ENCODE results near the gene MZB1.
"Not testable (repeated sequence)": the region's sequence is repeated elsewhere in the genome, so short reads cannot be mapped to it uniquely, and the experiment has no call there.

MZB1 gene

DNA sequence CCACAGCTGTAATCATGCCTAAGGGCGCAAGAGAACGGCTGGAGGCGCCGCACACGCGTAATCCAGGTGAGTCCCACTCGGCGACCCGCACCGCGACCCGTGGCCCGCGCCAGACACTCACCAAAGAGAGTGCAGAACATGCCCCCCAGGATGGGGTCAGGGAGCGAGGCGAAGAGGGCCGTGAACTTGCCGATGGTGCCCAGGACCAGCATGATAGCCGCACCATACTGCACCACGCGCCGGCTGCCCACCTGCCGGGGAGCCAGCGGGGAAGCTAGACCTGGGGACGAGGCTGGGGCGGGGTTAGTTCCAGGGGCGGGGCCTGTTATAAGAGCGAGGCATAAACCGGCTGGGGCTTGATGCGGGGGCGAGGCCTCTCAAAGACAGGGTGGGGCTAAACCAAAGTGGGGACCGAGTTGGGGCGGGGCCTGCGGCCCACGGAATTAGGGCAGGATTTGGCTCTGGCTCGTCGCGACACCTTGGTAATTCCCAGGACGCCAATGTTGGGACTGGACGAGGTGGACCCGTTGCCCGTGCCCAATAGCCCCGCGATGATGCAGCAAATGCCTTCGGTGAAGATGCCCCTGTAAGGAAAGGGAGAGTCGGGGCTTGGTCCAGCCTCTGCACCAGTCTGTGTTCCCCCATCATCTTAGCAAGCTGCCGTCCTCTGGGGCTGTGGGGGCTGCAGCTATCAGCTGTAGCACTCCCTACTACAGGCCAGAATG, 11.4 kb downstream of the MZB1 start:
- DNase-seq (ENCODE audit: low read depth, low spot score): no peak

DNA sequence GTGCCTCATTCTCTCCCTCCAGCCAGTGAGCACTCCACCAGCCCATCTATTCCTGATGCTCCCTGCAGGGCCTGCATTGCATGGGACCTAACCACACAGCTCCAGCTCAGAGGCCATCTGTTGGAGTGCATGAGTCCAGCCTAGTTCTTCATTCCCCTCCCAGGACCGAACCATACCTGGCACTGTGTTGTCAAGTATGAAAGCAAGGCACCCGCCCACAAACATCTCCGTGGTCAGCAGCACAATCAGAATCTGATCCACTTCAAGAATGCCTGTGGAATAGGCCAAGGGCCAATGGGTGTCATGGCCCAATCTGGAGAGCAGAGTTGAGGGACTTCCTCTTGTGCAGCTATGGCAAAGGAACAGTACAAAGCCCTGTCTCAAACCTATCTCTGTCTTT, 12.5 kb downstream of the MZB1 start:
- no peak for DNase-seq (ENCODE audit: low read depth, low spot score)

DNA sequence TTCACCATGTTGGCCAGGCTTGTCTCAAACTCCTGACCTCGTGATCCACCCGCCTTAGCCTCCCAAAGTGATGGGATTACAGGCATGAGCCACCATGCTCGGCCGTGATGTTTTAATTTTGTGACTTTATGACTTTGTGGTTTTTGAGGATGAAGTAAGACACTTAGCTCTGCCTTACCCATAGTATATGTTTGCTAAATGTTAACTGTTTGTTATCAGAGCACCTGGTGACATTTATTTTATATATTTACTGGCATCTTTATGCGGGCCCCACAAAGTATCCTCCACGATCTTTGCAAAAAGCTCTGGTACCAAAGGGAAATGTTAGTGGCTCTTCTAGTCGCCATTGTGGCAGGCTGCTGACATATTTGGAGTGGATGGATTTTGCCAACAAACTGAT, 13.3 kb downstream of the MZB1 start:
- DNase-seq (ENCODE audit: low read depth, low spot score): no peak

DNA sequence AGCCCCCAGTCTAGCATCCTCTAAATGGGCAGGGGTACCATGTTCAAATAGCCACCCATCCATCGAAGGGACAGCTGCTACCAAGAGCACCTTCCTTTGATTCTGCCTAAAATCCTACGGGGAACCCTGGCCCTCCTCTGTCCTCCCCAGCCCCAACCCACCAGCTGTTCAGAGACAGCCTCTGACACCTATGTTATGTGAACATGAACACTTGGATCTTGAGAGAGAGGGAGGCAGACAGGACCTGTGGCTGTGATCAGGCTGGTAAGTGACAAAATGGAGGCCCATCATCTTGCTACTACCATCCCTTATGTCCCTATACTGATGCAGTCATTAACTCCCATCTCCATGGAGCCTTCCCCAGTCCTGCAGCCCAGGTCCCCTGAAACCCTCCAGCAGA, 14.8 kb downstream of the MZB1 start:
- no peak for DNase-seq (ENCODE audit: low read depth, low spot score)

DNA sequence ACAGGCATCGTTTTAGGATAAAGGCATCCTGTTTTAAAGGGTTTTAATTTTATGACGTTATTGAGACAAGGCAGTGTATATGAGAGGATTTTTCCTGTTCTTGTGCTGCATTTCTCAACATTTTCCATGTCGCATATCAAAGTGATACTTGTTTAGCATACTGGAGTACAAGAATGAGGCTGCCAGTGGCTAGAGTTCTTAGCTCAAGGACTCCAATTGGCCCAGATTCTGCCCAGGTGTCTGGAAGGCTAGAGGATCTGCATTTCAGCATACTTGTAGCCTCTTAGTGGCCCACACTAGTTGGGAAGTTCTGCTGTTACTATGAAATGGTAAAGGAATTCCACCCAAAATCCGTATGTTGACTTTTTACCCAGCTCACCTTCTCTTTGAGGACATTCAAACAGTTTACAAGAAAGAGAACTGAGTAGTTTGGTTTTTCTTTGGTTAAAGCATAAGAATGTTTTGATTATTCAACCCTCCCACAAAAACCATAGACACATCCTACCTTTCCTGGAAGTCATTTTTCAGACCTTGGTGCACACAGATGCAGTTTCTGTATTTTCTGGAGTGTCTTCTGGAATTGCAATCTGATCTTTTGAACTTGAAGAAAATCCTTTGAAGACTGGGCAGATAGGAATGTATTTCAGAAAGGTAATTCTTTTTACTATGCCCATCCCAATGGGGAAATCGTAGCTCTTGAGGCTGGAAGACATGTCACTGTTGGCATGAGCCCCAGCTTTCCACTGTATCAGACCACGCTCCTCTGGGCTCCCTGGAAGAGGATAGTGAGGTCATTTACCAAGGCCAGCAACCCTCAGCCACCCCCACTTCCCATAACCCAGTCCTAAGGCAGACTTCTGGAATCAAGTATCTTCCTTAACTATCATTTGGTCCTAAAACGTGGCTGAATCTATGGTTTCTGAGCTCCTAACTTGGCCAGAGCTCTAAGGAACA, 18.0 kb downstream of the MZB1 start:
- DNase-seq (ENCODE audit: low read depth, low spot score): no peak

DNA sequence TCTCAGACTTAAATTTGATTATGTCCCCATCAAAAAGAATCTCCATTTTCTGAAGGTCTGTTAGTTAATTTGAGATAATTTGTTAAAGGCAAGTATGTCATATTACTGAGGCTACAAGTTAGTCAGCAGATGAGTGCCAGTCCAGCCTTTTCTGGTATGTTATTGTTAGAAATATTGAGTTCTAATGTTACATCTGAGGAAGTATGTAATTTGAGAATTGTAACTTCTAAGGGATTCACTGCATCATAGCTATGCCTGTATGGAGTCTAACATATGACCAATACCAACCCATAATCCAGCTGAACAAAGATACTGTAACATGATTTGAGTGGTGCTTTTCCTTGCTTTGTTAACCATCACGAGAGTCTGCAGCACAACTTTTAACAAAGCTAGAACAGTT, 20.5 kb downstream of the MZB1 start:
- no peak for DNase-seq (ENCODE audit: low read depth, low spot score)

DNA sequence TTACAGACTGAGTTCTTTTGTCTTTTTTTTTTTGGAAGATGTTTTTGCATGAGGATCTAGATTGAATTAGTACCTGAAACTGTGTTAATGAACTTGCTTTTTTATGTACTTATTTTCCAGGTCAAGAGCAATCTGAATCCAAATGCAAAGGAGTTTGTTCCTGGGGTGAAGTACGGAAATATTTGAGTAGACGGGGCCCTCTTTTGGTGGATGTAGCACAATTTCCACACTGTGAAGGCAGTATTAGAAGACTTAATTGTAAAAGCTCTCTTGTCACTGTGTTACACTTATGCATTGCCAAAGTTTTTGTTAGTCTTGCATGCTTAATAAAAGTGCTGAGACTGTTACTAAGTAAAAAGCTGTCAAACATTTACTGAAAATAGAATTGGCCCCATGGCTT, 21.1 kb downstream of the MZB1 start:
- DNase-seq (ENCODE audit: low read depth, low spot score): no peak

DNA sequence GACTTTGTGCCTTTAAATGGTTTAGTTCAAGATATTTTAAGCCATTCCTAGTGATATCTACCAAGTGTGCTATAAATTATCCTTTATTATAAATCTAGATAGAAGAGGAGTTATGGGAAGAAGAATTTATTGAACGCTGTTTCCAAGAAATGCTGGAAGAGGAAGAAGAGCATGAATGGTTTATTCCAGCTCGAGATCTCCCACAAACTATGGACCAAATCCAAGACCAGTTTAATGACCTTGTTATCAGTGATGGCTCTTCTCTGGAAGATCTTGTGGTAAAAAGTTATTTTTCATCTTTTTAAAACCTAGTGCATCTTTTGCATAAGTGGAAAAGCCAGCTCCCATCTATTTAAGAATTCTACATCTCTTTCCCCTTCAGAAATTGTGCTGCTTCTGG, 25.2 kb downstream of the MZB1 start:
- DNase-seq (ENCODE audit: low read depth, low spot score): no peak

DNA sequence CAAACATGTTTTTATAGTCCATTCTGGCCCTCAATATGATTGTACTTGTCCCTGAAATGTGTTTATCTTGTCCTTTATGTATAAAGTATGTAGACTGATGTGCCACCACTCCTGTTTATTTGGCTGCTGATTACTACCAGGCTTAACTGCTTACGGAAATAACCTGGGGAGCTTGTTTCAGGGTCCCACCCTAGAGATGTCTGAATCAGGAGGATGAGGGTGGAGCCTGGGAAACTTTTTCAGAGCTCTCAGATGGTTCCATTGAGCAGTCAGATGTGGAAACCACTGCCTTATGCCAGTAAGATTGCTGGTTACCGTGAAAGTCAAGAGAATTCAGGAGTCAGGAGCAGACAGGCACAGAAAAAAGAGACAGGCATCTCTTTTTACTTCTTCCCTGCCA, 25.8 kb downstream of the MZB1 start:
- no peak for DNase-seq (ENCODE audit: low read depth, low spot score)

DNA sequence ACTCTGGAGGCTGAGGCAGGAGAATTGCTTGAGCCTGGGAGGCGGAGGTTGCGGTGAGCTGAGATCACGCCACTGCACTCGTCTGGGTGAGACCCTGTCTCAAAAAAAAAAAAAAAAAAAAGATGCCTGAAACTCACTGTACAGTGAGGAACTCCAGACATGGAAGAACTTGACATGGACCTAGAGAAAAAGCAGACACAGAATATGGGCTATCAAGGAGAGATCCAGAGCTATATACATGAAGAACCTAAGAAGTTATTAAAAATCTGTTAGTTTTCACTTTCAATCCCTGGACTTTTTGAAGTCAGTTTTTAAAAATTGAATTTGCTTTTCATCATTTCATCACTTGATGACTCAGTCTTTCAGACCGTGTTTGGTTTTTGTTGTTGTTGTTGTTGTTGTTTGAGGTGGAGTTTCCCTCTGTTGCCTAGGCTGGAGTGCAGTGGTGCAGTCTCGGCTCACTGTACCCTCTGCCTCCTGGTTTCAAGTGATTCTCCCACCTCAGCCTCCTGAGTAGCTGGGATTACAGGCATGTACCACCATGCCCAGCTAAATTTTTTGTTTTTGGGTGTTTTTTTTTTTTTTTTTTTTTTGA, 27.8 kb downstream of the MZB1 start:
- no peak for DNase-seq (ENCODE audit: low read depth, low spot score)

DNA sequence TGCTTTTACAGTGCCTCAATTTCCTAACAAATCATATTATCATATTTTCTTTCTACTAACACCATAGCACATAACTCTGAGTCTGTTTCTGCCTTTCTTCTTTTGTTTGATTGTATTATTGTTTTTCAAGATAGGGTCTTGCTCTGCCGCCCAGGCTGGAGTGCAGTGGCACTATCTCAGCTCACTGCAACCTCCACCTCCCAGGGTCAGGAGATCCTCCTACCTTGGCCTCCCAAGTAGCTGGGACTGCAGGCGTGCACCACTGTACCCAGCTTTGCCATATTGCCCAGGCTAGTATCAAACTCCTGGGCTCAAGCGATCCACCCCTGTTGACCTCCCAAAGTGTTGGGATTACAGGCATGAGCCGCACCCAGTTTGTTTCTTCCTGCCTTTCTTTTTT, 29.3 kb downstream of the MZB1 start:
- DNase-seq (ENCODE audit: low read depth, low spot score): no peak

DNA sequence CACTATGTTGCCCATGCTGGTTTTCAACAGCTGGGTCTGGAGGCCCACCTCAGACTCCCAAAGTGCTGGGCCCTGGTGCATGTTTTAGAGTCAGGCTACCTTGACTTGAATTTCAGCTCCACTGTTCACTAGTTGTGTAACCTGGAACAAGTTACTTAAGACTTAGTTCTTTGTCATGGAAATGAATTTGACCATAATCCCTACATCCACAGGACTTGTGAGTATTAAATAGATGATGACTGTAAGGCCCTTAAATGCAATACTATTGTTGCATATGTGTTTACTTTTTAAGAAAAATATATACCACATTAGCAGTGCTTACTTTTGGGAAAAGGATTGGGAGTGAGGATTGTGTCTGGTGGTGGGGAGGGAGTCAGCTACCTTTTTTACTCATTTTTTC, 31.6 kb downstream of the MZB1 start:
- DNase-seq (ENCODE audit: low read depth, low spot score): no peak

DNA sequence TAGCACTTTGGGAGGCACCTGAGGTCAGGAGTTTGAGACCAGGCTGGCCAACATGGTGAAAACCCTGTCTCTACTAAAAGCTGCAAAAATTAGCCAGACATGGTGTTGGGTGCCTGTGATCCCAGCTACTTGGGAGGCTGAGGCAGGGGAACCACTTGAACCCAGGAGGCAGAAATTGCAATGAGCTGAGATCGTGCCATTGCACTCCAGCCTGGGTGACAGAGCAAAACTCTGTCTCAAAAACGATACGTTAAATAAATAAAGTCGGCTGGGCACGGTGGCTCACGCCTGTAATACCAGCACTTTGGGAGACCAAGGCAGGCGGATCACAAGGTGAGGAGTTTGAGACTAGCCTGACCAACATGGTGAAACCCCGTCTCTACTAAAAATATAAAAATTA, 33.8 kb downstream of the MZB1 start:
- DNase-seq (ENCODE audit: low read depth, low spot score): not testable (repeated sequence)

DNA sequence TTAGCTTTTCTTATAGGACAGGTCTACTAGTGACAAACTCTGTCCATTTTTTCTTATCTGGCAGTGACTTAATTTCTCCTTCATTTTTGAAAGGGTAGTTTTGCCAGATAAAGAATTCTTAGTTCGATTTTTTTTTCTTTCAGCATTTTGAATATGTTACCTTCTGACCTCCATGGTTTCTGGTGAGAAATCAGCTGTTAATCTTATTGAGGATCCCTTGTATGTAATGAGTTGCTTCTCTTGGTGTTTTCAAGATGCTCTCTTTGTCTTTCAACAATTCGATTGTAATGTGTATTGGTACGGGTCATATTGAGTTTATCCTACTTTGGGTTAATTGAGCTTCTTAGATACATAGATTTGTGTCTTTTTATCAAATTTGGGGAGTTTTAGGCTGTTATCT, 35.5 kb downstream of the MZB1 start:
- DNase-seq (ENCODE audit: low read depth, low spot score): no peak

DNA sequence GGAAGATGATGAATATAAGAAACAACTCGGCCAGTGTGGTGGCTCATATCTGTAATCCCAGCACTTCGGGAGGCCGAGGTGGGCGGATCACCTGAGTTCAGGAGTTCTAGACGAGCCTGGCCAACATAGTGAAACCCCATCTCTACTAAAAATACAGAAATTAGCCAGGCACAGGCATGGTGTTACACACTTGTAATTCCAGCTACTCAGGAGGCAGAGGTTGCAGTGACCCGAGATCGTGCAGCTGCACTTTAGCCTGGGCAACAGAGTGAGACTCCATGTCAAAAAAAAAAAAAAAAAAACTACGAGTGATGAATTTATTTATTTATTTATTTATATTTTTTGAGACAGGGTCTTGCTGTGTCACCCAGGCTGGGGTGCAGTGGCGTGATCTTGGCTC, 41.9 kb downstream of the MZB1 start:
- DNase-seq (ENCODE audit: low read depth, low spot score): not testable (repeated sequence)

DNA sequence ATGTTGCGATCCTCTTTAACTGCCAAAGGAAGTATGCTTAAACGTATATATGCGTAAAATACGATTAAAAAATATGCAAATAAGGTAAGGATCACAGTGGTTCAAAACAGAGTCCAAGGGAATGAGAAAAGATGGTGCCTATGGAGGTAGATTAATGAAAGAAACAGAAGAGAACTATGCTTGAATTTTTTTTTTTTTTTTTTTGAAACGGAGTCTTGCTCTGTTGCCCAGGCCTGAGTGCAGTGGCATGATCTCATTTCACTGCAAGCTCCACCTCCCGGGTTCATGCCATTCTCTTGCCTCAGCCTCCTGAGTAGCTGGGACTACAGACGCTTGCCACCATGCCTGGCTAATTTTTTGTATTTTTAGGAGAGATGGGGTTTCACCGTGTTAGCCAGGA, 44.3 kb downstream of the MZB1 start:
- DNase-seq (ENCODE audit: low read depth, low spot score): not testable (repeated sequence)

DNA sequence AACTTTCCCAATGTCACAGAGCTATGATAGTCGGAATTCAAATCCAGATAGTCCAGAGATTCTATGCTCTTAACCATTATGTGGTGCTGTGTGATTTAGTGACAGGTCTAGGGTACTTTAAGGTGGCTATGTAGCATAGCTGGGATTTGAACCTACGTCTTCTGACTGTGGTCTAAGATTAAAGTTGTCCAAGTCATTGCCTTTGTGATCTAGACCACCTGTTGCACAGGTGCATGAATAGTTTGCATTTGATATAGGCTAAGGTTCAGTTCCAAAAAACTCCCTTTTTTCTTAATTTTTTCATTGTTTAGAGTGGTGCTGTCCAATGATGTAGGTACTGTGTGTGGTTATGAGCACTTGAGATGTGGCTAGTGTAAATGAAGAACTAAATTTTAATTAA, 45.5 kb downstream of the MZB1 start:
- no peak for DNase-seq (ENCODE audit: low read depth, low spot score)

DNA sequence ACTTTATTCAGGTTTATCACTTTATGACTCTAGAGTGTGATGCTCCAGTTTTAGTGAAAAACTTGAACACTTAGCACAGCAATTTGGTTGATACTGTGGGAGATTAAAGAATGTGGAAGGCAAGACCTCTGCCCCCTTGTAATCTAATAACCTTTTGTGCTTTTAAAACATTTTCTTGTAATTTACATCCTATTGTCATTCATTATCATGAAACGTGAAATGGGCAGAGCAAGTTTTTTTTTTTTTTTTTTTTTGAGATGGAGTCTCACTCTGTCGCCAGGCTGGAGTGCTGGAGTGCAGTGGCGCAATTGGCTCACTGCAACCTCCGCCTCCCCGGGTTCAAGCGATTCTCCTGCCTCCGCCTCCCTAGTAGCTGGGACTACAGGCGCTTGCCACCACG, 46.2 kb downstream of the MZB1 start:
- DNase-seq (ENCODE audit: low read depth, low spot score): no peak

DNA sequence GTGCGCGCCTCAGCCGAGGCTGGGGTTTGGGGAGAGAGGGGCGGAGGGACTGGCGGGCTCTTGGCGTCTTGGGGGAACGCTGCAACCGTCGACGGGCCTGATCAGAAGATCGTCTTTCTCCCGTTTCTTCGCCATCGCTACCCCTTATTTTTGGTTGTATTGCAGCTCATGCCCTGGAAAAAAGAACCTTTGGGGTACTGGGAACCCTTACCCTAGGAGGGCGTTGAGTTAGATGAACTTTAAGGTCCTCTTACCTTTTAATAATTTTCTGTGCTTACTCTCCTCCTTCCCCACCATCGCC, 47.3 kb downstream of the MZB1 start:
- DNase-seq (ENCODE audit: low read depth, low spot score): peak; percentile 63

DNA sequence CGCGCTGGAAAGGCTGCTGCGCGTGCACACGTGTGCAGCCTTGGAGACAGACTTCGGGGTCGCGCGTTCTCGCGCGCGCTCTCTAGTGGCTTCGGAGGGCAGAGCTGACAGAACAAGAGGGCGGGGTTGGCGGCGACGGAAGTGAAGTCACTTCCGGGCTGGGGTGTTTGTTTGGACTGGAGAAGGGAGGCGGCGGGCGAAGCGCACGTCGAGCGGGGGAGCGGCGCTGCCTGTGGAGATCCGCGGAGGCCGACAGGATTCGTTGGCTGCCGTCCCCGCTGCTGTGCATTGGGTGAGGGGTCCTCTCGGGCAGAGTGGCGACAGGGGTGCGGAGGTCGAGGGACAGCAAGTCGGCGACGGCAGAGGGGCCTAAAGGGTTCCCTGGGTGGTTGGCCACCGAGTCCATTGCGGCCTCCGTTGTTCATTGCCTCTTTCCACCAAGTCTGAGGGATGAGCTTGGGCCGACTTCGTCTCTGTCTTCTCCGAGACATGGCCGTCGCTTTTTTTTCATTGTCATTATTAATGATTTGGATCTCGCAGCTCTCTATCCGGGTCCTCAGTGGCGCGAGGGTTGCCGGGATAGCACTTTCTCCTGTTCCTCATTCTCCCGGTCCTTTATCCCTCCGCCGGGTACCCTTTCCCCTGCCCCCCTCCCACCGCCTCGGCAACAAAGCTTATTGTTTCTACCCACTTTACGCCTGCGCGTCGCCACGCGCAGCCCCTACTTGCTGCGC, 47.9 kb downstream of the MZB1 start, which contains the start of gene PAIP2:
Gene PAIP2 (plus strand): TSS at position 166 of the 734 bp plus-strand sequence. CDS start 21,931 bp downstream, outside the sequence.
- DNase-seq (ENCODE audit: low read depth, low spot score): peak; percentile 94

DNA sequence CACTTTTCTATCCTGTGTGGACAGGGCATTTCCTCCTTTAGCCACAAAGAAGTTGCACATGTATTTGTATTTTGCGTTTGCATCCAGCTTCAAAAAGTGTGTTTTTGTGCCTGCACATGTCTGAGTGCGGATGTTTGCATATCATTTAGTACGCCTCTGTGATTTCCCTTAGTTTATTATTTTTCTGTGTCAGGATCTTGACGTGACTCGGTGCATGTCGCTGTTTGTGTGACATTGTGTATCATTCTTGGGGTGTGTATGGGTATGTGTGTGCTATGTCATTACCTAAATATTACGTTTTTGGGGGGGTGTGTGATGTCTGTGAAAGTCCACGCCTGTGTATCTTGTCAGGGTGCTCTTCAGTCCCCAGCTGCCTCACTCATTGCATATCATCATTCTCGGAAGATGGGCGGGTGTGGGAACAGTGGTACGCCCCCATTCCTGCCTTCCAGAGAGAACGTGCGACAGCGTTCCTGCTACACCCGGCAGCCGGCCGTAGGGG, 48.5 kb downstream of the MZB1 start:
- no peak for DNase-seq (ENCODE audit: low read depth, low spot score)

DNA sequence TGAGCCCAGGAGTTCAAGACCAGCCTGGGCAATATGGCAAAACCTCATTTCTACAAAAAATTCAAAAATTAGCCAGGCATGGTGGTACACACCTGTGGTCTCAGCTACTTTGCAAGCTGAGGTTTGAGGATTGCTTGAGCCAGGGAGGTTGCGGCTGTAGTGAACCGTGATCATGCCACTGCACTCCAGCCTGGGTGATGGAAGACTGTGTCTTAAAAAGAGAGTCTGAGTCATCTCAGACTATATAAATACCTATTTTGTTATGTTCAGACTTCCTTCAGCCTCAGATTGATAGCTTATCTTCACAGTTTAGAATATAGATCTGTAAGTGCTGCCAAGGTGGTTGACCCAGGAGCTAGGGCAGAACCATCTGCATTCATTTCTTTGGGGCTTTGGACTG, 49.7 kb downstream of the MZB1 start:
- no peak for DNase-seq (ENCODE audit: low read depth, low spot score)
